SU-DHL-6 (cell line): ENCODE data around the gene SPACA4.
"Not testable (repeated sequence)": the region's sequence is repeated elsewhere in the genome, so short reads cannot be mapped to it uniquely, and the experiment has no call there.

Experiments
- H2AFZ ChIP-seq: fragments of 200-600 bp; sonication (generic); 2 replicates; pipeline ENCODE4 v1.6.1; 2014; ENCODE audit warnings: low read depth, mild to moderate bottlenecking, moderate library complexity, mixed read lengths, antibody characterized with exemption, low read length; ENCODE audit not compliant: severe bottlenecking
- H3F3A ChIP-seq: fragments of 200-600 bp; shearing (Covaris generic); 2 replicates; pipeline ENCODE4 v1.6.0; 2016; ENCODE audit warnings: antibody characterized with exemption, mild to moderate bottlenecking; ENCODE audit not compliant: insufficient read depth
- H3K27ac ChIP-seq: fragments of 200-600 bp; sonication (generic); 2 replicates; pipeline ENCODE4 v1.5.1; 2016; ENCODE audit warnings: low read depth, mild to moderate bottlenecking, low read length, moderate library complexity, mixed read lengths
- H3K27me3 ChIP-seq: fragments of 200-600 bp; sonication (generic), shearing (Covaris generic); 2 replicates; pipeline ENCODE4 v1.6.0; 2014; ENCODE audit warnings: mild to moderate bottlenecking, low read length
- H3K36me3 ChIP-seq: fragments of 200-600 bp; sonication (generic); 2 replicates; pipeline ENCODE4 v1.6.1; 2014; ENCODE audit warnings: mild to moderate bottlenecking, low read length, mixed read lengths
- H3K4me2 ChIP-seq: fragments of 300-600, 200-600 bp; shearing (Covaris generic), sonication (generic); 2 replicates; pipeline ENCODE4 v1.6.0; 2014; ENCODE audit warnings: low read length, low read depth, mild to moderate bottlenecking; ENCODE audit not compliant: poor library complexity, severe bottlenecking
- H3K4me3 ChIP-seq: fragments of 200-600 bp; sonication (generic); 2 replicates; pipeline ENCODE4 v1.5.1; 2014; ENCODE audit warnings: antibody characterized with exemption, low read length, mild to moderate bottlenecking, mixed read lengths; ENCODE audit not compliant: insufficient read depth, poor library complexity, severe bottlenecking
- H3K79me2 ChIP-seq: fragments of 200-600 bp; sonication (generic); 2 replicates; pipeline ENCODE4 v1.6.1; 2014; ENCODE audit warnings: mild to moderate bottlenecking, low read length, moderate library complexity; ENCODE audit not compliant: insufficient read depth
- H3K9ac ChIP-seq: fragments of 200-600 bp; sonication (generic); 2 replicates; pipeline ENCODE4 v1.7.0; 2014; ENCODE audit warnings: mild to moderate bottlenecking, low read length
- H3K9me2 ChIP-seq: fragments of 200-600 bp; sonication (generic); replicated peaks from 2 replicates; pipeline ENCODE4 v1.6.1; 2014; ENCODE audit warnings: low read length; ENCODE audit not compliant: insufficient read depth
- H3K9me3 ChIP-seq: fragments of 200-600 bp; sonication (generic); 2 replicates; pipeline ENCODE4 v1.6.1; 2014; ENCODE audit warnings: low read length, mixed read lengths; ENCODE audit not compliant: insufficient read depth
- H4K20me1 ChIP-seq: fragments of 200-600 bp; sonication (generic); 2 replicates; pipeline ENCODE4 v1.6.1; 2014; ENCODE audit warnings: low read depth, mild to moderate bottlenecking, antibody characterized with exemption, low read length, moderate library complexity, mixed read lengths
- EZH2phosphoT487 ChIP-seq: fragments of 200-600 bp; sonication (generic), shearing (Covaris generic); conservative IDR thresholded peaks from 2 replicates; pipeline ENCODE4 v1.6.1; 2018; ENCODE audit warnings: mild to moderate bottlenecking, antibody characterized with exemption, low read length, moderate library complexity, mixed read lengths
- TF ChIP-seq, protein P1 (sequence below): fragments of 200-600 bp; sonication (generic); IDR thresholded peaks from one replicate; pipeline ENCODE4 v1.5.1; 2017; ENCODE audit warnings: antibody characterized with exemption, mild to moderate bottlenecking, low read length, moderate library complexity; ENCODE audit not compliant: insufficient read depth, poor library complexity, severe bottlenecking

Gene SPACA4

DNA sequence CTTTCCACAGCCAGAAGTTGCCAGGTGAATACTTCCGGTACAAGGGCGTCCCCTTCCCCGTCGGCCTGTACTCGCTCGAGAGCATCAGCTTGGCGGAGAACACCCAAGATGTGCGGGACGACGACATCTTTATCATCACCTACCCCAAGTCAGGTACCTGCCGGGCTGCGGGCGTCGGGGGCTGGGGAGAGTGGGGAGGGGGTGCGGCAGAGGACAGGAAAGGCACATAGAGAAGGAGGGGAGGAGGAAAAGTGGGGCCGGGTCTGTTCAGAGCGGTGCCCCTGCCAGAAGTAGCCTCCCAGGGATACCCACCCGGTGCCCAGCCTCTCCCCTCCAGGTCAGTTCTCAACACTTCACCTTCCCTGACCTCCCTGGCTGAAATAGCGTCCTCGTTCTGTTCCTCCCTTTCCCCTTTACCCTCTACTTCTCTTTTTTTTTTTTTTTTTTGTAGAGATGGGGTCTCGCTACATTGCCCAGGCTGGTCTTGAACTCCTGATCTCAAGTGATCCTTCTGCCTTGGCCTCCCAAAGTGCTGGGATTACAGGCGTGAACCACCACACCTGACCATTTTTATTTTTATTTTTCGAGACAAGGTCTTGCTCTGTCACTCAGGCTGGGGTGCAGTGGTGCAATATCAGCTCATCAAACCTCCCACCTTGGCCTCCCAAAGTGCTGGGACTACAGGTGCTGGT lies 30.5 kb upstream of the SPACA4 start:
- no peaks in the 10 kb centered on the region for H3K9me2 ChIP-seq
- H3K27me3 ChIP-seq: no peaks in the 10 kb centered on the region

DNA sequence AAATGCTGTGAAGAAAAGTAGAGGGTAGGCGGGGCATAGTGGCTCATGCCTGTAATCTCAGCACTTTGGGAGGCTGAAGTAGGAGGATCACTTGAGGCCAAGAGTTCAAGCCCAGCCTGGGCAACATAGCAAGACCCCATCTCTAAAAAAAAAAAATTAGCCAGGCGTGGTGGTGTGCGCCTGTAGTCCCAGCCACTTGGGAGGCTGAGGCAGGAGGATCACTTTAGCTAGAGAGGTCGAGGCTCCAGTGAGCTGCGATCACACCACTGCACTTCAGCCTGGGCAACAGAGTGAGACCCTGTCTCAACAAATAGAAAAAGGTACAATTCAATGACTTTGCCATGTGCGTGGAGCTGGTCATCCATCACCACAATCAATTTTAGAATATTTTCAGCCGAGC lies 28.6 kb upstream of the SPACA4 start:
- not testable (repeated sequence) for H3K9ac ChIP-seq, H3K36me3 ChIP-seq, H3K4me3 ChIP-seq, H3K27me3 ChIP-seq, H3K4me2 ChIP-seq, H3K79me2 ChIP-seq, H2AFZ ChIP-seq, H4K20me1 ChIP-seq, H3K9me3 ChIP-seq, H3K9me2 ChIP-seq, H3F3A ChIP-seq, H3K27ac ChIP-seq

More for the DNA sequence above, 30.5 kb upstream of the SPACA4 start:
- no peaks in the 10 kb centered on the region for H3K36me3 ChIP-seq
- H3K4me3 ChIP-seq: no peak overlapping the region
- H3K79me2 ChIP-seq: no peaks in the 10 kb centered on the region
- H4K20me1 ChIP-seq: no peaks in the 10 kb centered on the region
- H3K9ac ChIP-seq: no peak overlapping the region
- no peak overlapping the region for H3K4me2 ChIP-seq
- no peaks in the 10 kb centered on the region for H3K9me3 ChIP-seq
- no peak for TF ChIP-seq EZH2phosphoT487
- TF ChIP-seq, protein P1, sequence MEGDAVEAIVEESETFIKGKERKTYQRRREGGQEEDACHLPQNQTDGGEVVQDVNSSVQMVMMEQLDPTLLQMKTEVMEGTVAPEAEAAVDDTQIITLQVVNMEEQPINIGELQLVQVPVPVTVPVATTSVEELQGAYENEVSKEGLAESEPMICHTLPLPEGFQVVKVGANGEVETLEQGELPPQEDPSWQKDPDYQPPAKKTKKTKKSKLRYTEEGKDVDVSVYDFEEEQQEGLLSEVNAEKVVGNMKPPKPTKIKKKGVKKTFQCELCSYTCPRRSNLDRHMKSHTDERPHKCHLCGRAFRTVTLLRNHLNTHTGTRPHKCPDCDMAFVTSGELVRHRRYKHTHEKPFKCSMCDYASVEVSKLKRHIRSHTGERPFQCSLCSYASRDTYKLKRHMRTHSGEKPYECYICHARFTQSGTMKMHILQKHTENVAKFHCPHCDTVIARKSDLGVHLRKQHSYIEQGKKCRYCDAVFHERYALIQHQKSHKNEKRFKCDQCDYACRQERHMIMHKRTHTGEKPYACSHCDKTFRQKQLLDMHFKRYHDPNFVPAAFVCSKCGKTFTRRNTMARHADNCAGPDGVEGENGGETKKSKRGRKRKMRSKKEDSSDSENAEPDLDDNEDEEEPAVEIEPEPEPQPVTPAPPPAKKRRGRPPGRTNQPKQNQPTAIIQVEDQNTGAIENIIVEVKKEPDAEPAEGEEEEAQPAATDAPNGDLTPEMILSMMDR: no peak
- no peak overlapping the region for H3K27ac ChIP-seq
- no peak overlapping the region for H2AFZ ChIP-seq
- no peaks in the 10 kb centered on the region for H3F3A ChIP-seq

DNA sequence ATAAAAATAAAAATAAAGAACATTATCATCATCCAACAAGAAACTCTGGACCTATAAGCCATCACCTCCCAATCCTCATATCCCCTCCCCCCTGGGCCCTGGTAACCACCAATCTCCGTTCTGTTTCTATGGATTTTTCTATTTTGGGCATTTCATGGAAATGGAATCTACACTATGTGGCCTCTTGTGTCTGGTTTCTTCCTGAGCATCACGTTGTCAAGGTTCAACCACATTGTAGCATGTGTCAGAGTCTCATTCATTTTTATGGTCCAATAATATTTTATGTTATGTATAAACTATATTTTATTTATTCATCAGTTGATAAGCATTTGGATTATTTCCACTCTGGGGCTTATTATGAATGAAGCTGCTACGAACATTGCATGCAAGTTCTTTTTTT lies 27.7 kb upstream of the SPACA4 start:
- H3K27me3 ChIP-seq: no peaks in the 10 kb centered on the region
- H3K9ac ChIP-seq: no peak overlapping the region
- H3K9me3 ChIP-seq: no peaks in the 10 kb centered on the region
- H3K4me2 ChIP-seq: no peak overlapping the region
- H3F3A ChIP-seq: no peaks in the 10 kb centered on the region
- no peaks in the 10 kb centered on the region for H3K9me2 ChIP-seq
- H4K20me1 ChIP-seq: no peaks in the 10 kb centered on the region
- no peak overlapping the region for H3K4me3 ChIP-seq
- TF ChIP-seq, protein P1: no peak
- TF ChIP-seq EZH2phosphoT487: no peak
- H3K79me2 ChIP-seq: no peaks in the 10 kb centered on the region
- H3K36me3 ChIP-seq: no peaks in the 10 kb centered on the region
- H3K27ac ChIP-seq: no peak overlapping the region
- H2AFZ ChIP-seq: no peak overlapping the region

DNA sequence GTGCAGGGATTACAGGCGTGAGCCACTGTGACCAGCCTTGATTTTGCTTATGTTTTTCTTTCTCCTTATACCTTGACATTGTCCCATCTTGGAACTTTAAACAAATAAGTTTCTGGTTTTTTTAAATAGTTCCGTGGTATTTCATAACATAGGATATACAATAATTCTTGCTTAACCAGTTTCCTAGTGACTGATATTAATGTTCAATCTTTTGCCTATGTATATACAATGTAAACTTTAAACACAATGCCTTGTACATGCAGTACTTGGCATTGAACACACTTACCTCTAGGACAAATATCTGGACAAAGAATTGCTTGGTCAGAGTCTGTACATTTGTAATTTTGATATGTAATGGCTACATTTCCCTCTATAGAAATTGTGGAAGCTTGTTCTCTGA lies 24.4 kb upstream of the SPACA4 start:
- H3K9me2 ChIP-seq: no peaks in the 10 kb centered on the region
- H3K9ac ChIP-seq: no peak overlapping the region
- H3K9me3 ChIP-seq: no peaks in the 10 kb centered on the region
- no peak overlapping the region for H3K27ac ChIP-seq
- H3F3A ChIP-seq: no peaks in the 10 kb centered on the region
- H3K79me2 ChIP-seq: no peaks in the 10 kb centered on the region
- no peaks in the 10 kb centered on the region for H3K27me3 ChIP-seq
- no peaks in the 10 kb centered on the region for H3K36me3 ChIP-seq
- no peak overlapping the region for H3K4me2 ChIP-seq
- no peak overlapping the region for H3K4me3 ChIP-seq
- no peaks in the 10 kb centered on the region for H4K20me1 ChIP-seq
- TF ChIP-seq EZH2phosphoT487: no peak
- no peak overlapping the region for H2AFZ ChIP-seq
